ENCODE measurements around the gene PLXNB2. TPM values are rescaled to one million over a fixed set of nuclear protein-coding genes. Genes with fewer than 3 reads are reported as not detected.

Gene PLXNB2
- total RNA-seq, 1 donor from 2014 or later = 180 TPM

DNA sequence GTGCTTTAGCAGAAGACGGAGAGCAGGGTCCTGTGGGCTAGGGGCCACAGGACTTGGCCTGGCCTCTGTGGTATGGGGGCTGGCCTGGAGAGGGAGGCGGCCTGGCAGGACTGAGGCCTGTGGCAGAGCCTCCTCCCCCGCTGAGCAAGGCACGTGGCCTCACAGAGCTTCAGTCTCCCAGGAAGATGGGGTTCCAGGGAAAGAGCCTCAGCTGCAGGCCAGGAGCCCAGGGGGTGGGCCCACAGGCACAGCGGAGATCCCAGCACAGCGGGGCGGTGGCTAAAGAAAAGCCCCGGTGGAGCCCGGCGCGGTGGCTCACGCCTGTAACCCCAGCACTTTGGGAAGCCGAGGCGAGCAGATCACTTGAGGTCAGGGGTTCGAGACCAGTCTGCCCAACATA, 48.1 kb downstream of the PLXNB2 start:
- intact Hi-C loops (cut with DNase I) = no loop called here
- TF ChIP-seq POLR2AphosphoS5 (IDR thresholded peaks at IDR 0.05; ENCODE audit: insufficient read depth in 1 of 2, low read depth in 1 of 2) (no peak), POLR2A (IDR thresholded peaks at IDR 0.05) (no peak)
- TF ChIP-seq, protein P1, sequence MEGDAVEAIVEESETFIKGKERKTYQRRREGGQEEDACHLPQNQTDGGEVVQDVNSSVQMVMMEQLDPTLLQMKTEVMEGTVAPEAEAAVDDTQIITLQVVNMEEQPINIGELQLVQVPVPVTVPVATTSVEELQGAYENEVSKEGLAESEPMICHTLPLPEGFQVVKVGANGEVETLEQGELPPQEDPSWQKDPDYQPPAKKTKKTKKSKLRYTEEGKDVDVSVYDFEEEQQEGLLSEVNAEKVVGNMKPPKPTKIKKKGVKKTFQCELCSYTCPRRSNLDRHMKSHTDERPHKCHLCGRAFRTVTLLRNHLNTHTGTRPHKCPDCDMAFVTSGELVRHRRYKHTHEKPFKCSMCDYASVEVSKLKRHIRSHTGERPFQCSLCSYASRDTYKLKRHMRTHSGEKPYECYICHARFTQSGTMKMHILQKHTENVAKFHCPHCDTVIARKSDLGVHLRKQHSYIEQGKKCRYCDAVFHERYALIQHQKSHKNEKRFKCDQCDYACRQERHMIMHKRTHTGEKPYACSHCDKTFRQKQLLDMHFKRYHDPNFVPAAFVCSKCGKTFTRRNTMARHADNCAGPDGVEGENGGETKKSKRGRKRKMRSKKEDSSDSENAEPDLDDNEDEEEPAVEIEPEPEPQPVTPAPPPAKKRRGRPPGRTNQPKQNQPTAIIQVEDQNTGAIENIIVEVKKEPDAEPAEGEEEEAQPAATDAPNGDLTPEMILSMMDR (IDR thresholded peaks at IDR 0.05) = no peak
- no peak overlapping the region for H3K4me3 ChIP-seq
- no peak for DNase-seq (ENCODE audit: extremely low spot score in 2 of 2)
- no peaks in the 10 kb centered on the region for H3K36me3 ChIP-seq
- no peak overlapping the region for H3K27ac ChIP-seq
- H3K27me3 ChIP-seq = no peaks in the 10 kb centered on the region
- H3K9me3 ChIP-seq = no peaks in the 10 kb centered on the region
- peaks cover 23% of the 10 kb centered on the region for H3K4me1 ChIP-seq

GRCh38 chr22:50258361-50259292, 48.8 kb downstream of the PLXNB2 start:
- Histone ChIP-seq H3K9me3 (no peaks in the 10 kb centered on the region), H3K4me3 (no peak overlapping the region), H3K27me3 (no peaks in the 10 kb centered on the region), H3K27ac (no peak overlapping the region), H3K4me1 (peaks cover 23% of the 10 kb centered on the region), H3K36me3 (no peaks in the 10 kb centered on the region)
- TF ChIP-seq POLR2AphosphoS5 (IDR thresholded peaks at IDR 0.05; ENCODE audit: insufficient read depth in 1 of 2, low read depth in 1 of 2) (no peak), POLR2A (IDR thresholded peaks at IDR 0.05) (no peak)
- TF ChIP-seq, protein P1 (IDR thresholded peaks at IDR 0.05) = no peak
- intact Hi-C loops (cut with DNase I) = no loop called here
- no peak for DNase-seq (ENCODE audit: extremely low spot score in 2 of 2)

DNA sequence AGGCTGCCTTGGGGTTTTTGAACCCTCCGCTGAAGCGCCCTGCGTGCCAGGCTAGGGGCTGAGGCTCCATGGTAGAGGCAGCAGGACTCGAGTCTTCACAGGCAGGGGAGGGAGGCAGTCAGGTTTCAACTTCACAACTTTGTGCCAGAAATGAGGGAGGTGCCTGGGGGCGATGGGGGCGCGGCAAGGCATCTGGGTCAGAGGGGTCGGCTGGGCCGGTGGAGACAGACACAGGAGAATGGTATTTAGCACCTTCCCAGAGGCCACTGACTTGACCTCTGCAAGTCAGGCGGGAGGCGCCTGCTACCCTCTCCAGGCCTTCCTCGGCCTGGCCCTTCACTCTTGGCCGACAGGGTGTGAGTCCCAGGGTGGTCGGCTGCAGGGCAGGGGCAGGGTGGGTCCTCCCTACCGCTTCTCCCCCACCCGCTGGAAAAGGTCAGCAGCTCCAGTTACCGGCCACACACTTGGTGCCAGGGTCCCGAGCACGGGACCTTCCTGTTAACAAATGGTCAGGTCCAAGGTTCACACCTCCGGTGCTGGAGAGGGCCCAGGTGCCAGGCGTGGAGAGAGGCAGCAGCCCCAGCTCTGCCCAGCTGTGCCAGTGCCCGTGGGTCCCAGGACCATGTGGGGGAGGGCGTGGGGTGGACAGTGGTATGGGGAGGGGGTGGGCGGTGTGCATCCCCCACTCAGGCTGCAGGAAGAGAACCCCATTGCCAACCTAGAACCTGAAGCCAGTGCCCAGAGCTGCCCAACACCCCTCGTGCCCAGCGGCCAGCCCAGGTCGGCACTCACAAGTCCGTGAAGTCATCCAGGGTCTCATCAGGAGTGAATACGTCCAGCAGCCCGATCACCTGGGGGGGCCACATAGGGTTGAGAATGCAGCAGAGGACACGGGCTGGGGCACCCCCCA, 49.7 kb downstream of the PLXNB2 start:
- H3K4me1 ChIP-seq = peaks cover 21% of the 10 kb centered on the region
- DNase-seq (ENCODE audit: extremely low spot score in 2 of 2) = no peak
- H3K4me3 ChIP-seq = no peak overlapping the region
- intact Hi-C loops (cut with DNase I) = no loop called here
- no peaks in the 10 kb centered on the region for H3K27me3 ChIP-seq
- TF ChIP-seq POLR2A (IDR thresholded peaks at IDR 0.05) (no peak), POLR2AphosphoS5 (IDR thresholded peaks at IDR 0.05; ENCODE audit: insufficient read depth in 1 of 2, low read depth in 1 of 2) (no peak)
- TF ChIP-seq, protein P1 (IDR thresholded peaks at IDR 0.05) = no peak
- no peaks in the 10 kb centered on the region for H3K9me3 ChIP-seq
- no peak overlapping the region for H3K27ac ChIP-seq
- no peaks in the 10 kb centered on the region for H3K36me3 ChIP-seq

GRCh38 chr22:50257041-50257440, 50.4 kb downstream of the PLXNB2 start:
- Histone ChIP-seq H3K36me3 (no peaks in the 10 kb centered on the region), H3K4me3 (no peak overlapping the region), H3K4me1 (peaks cover 15% of the 10 kb centered on the region), H3K27ac (no peak overlapping the region), H3K27me3 (no peaks in the 10 kb centered on the region), H3K9me3 (no peaks in the 10 kb centered on the region)
- intact Hi-C loops (cut with DNase I) = no loop called here
- TF ChIP-seq POLR2AphosphoS5 (IDR thresholded peaks at IDR 0.05; ENCODE audit: insufficient read depth in 1 of 2, low read depth in 1 of 2) (no peak), POLR2A (IDR thresholded peaks at IDR 0.05) (no peak)
- TF ChIP-seq, protein P1 (IDR thresholded peaks at IDR 0.05) = no peak
- DNase-seq (ENCODE audit: extremely low spot score in 2 of 2) = no peak

Data from vagina (tissue), 2 donors.